Skin epidermis (tissue), 12 donors: ENCODE measurements around the gene LAMA2.
"Not testable (repeated sequence)": the region's sequence is repeated elsewhere in the genome, so short reads cannot be mapped to it uniquely, and the experiment has no call there.

Experiments
- H3K27ac ChIP-seq, 21 experiments: fragments of 200-600 bp; sonication (generic) in 11 of 21; one replicate each; pipeline ENCODE4 v1.5.0; 2020; ENCODE audit warnings: mild to moderate bottlenecking in 3 of 21, inconsistent platforms in 2 of 21, moderate library complexity in 2 of 21
- H3K4me3 ChIP-seq, 7 experiments: fragments of 200-600 bp; sonication (generic) in 2 of 7; one replicate each; pipeline ENCODE4 v1.5.0; 2020; ENCODE audit warnings: inconsistent platforms in 2 of 7, mild to moderate bottlenecking in 2 of 7, moderate library complexity in 1 of 7

LAMA2 gene

GRCh38 chr6:129047834-129048233, 164.9 kb downstream of the LAMA2 start:
- H3K4me3 ChIP-seq = no peak overlapping the region
- no peak overlapping the region for H3K27ac ChIP-seq

- Histone ChIP-seq H3K4me3 (no peak overlapping the region), H3K27ac (no peak overlapping the region)
These were observed 167.1 kb downstream of the LAMA2 start for GRCh38 chr6:129050086-129050485.

GRCh38 chr6:129053143-129053542, 170.2 kb downstream of the LAMA2 start:
- not testable (repeated sequence) for H3K4me3 ChIP-seq, H3K27ac ChIP-seq

- Histone ChIP-seq H3K4me3 (no peak overlapping the region), H3K27ac (no peak overlapping the region)
These were observed 172.9 kb downstream of the LAMA2 start for GRCh38 chr6:129055796-129056195.

- Histone ChIP-seq H3K4me3 (no peak overlapping the region), H3K27ac (no peak overlapping the region)
These were observed 176.7 kb downstream of the LAMA2 start for GRCh38 chr6:129059650-129060049.

- no peak overlapping the region for H3K27ac ChIP-seq
These were observed 186.1 kb downstream of the LAMA2 start for GRCh38 chr6:129069006-129069405.

GRCh38 chr6:129073051-129073450, 190.1 kb downstream of the LAMA2 start:
- Histone ChIP-seq H3K27ac (peak overlapping the region in 1 of 21 experiments; percentile 27), H3K4me3 (no peak overlapping the region)

More at GRCh38 chr6:129069006-129069405, 186.1 kb downstream of the LAMA2 start:
- H3K4me3 ChIP-seq = no peak overlapping the region

- no peak overlapping the region for H3K27ac ChIP-seq
- no peak overlapping the region for H3K4me3 ChIP-seq
These were observed 190.9 kb downstream of the LAMA2 start for GRCh38 chr6:129073691-129074395.

GRCh38 chr6:129084406-129084805, 201.5 kb downstream of the LAMA2 start:
- no peak overlapping the region for H3K4me3 ChIP-seq
- H3K27ac ChIP-seq = no peak overlapping the region

- not testable (repeated sequence) for H3K4me3 ChIP-seq, H3K27ac ChIP-seq
These were observed 205.5 kb downstream of the LAMA2 start for GRCh38 chr6:129088481-129088880.

- Histone ChIP-seq H3K27ac (no peak overlapping the region), H3K4me3 (no peak overlapping the region)
These were observed 206.4 kb downstream of the LAMA2 start for GRCh38 chr6:129089357-129089756.

- H3K4me3 ChIP-seq = no peak overlapping the region
- H3K27ac ChIP-seq = no peak overlapping the region
These were observed 211.2 kb downstream of the LAMA2 start for GRCh38 chr6:129094147-129094546.

- H3K4me3 ChIP-seq = no peak overlapping the region
- H3K27ac ChIP-seq = no peak overlapping the region
These were observed 213.8 kb downstream of the LAMA2 start for GRCh38 chr6:129096651-129097290.

- Histone ChIP-seq H3K4me3 (no peak overlapping the region), H3K27ac (no peak overlapping the region)
These were observed 215.2 kb downstream of the LAMA2 start for GRCh38 chr6:129098061-129098553.

- no peak overlapping the region for H3K4me3 ChIP-seq
These were observed 216.8 kb downstream of the LAMA2 start for GRCh38 chr6:129099696-129100095.

GRCh38 chr6:129100164-129100563, 217.2 kb downstream of the LAMA2 start:
- no peak overlapping the region for H3K4me3 ChIP-seq
- H3K27ac ChIP-seq = no peak overlapping the region

More at GRCh38 chr6:129099696-129100095, 216.8 kb downstream of the LAMA2 start:
- no peak overlapping the region for H3K27ac ChIP-seq

GRCh38 chr6:129102741-129103140, 219.8 kb downstream of the LAMA2 start:
- Histone ChIP-seq H3K27ac (peak overlapping the region in 2 of 21 experiments; percentile 6 to 26), H3K4me3 (no peak overlapping the region)

GRCh38 chr6:129104131-129104530, 221.2 kb downstream of the LAMA2 start:
- Histone ChIP-seq H3K4me3 (no peak overlapping the region), H3K27ac (no peak overlapping the region)

- Histone ChIP-seq H3K27ac (peak overlapping the region in 2 of 21 experiments; percentile 36 to 59), H3K4me3 (no peak overlapping the region)
These were observed 221.6 kb downstream of the LAMA2 start for GRCh38 chr6:129104560-129104959.

GRCh38 chr6:129105035-129105434, 222.1 kb downstream of the LAMA2 start:
- no peak overlapping the region for H3K4me3 ChIP-seq
- H3K27ac ChIP-seq = peak overlapping the region in 2 of 21 experiments; percentile 34 to 59

- no peak overlapping the region for H3K4me3 ChIP-seq
- H3K27ac ChIP-seq = no peak overlapping the region
These were observed 222.9 kb downstream of the LAMA2 start for GRCh38 chr6:129105793-129106192.
